Measurements from ENCODE around the gene AATK.
A peak's percentile ranks its signal among the peaks of the same experiment; 100 is the strongest.

The AATK gene

GRCh38 chr17:81193470-81194224, 27.6 kb upstream of the AATK start:
- no peak overlapping the region for H3K4me3 ChIP-seq (ENCODE audit: severe bottlenecking)
- peaks cover 2% of the 10 kb centered on the region for H3K36me3 ChIP-seq (ENCODE audit: low read depth)
- H3K27ac ChIP-seq (ENCODE audit: poor library complexity, severe bottlenecking), result no peak overlapping the region
- no peaks in the 10 kb centered on the region for H3K9me3 ChIP-seq (ENCODE audit: severe bottlenecking)
- DNase-seq (ENCODE audit: low spot score) (no peak), ATAC-seq (ENCODE audit: low read depth) (no peak)
- no peaks in the 10 kb centered on the region for H3K4me1 ChIP-seq (ENCODE audit: insufficient read depth, poor library complexity, severe bottlenecking)
- no peak for TF ChIP-seq CTCF (IDR thresholded peaks at IDR 0.05; ENCODE audit: poor library complexity, severe bottlenecking)
- no peaks in the 10 kb centered on the region for H3K27me3 ChIP-seq (ENCODE audit: insufficient read depth, poor library complexity, severe bottlenecking)

GRCh38 chr17:81193051-81193410, 27.0 kb upstream of the AATK start:
- TF ChIP-seq CTCF (IDR thresholded peaks at IDR 0.05; ENCODE audit: poor library complexity, severe bottlenecking), result no peak
- ATAC-seq (ENCODE audit: low read depth) (no peak), DNase-seq (ENCODE audit: low spot score) (no peak)
- Histone ChIP-seq H3K9me3 (ENCODE audit: severe bottlenecking) (no peaks in the 10 kb centered on the region), H3K4me1 (ENCODE audit: insufficient read depth, poor library complexity, severe bottlenecking) (no peaks in the 10 kb centered on the region), H3K36me3 (ENCODE audit: low read depth) (no peaks in the 10 kb centered on the region; the same call in none of the 2 replicates), H3K27me3 (ENCODE audit: insufficient read depth, poor library complexity, severe bottlenecking) (no peaks in the 10 kb centered on the region), H3K27ac (ENCODE audit: poor library complexity, severe bottlenecking) (no peak overlapping the region), H3K4me3 (ENCODE audit: severe bottlenecking) (no peak overlapping the region)

- DNase-seq (ENCODE audit: low spot score), result no peak
- no peak for TF ChIP-seq CTCF (IDR thresholded peaks at IDR 0.05; ENCODE audit: poor library complexity, severe bottlenecking)
Measured at GRCh38 chr17:81192386-81193050, 26.5 kb upstream of the AATK start.

GRCh38 chr17:81191646-81192045, 25.6 kb upstream of the AATK start:
- Histone ChIP-seq H3K27me3 (ENCODE audit: insufficient read depth, poor library complexity, severe bottlenecking) (no peaks in the 10 kb centered on the region), H3K9me3 (ENCODE audit: severe bottlenecking) (no peaks in the 10 kb centered on the region), H3K36me3 (ENCODE audit: low read depth) (no peaks in the 10 kb centered on the region; the same call in none of the 2 replicates), H3K4me1 (ENCODE audit: insufficient read depth, poor library complexity, severe bottlenecking) (no peaks in the 10 kb centered on the region), H3K27ac (ENCODE audit: poor library complexity, severe bottlenecking) (no peak overlapping the region), H3K4me3 (ENCODE audit: severe bottlenecking) (no peak overlapping the region)
- ATAC-seq (ENCODE audit: low read depth) (no peak), DNase-seq (ENCODE audit: low spot score) (no peak)
- TF ChIP-seq CTCF (IDR thresholded peaks at IDR 0.05; ENCODE audit: poor library complexity, severe bottlenecking), result no peak

More at GRCh38 chr17:81192386-81193050, 26.5 kb upstream of the AATK start:
- peak; percentile 5; the same call in 1 of the 3 replicates for ATAC-seq (ENCODE audit: low read depth)
- H3K27ac ChIP-seq (ENCODE audit: poor library complexity, severe bottlenecking), result no peak overlapping the region
- no peaks in the 10 kb centered on the region for H3K4me1 ChIP-seq (ENCODE audit: insufficient read depth, poor library complexity, severe bottlenecking)
- no peak overlapping the region for H3K4me3 ChIP-seq (ENCODE audit: severe bottlenecking)
- H3K9me3 ChIP-seq (ENCODE audit: severe bottlenecking), result no peaks in the 10 kb centered on the region
- no peaks in the 10 kb centered on the region; the same call in none of the 2 replicates for H3K36me3 ChIP-seq (ENCODE audit: low read depth)
- no peaks in the 10 kb centered on the region for H3K27me3 ChIP-seq (ENCODE audit: insufficient read depth, poor library complexity, severe bottlenecking)

- Histone ChIP-seq H3K4me1 (ENCODE audit: insufficient read depth, poor library complexity, severe bottlenecking) (no peaks in the 10 kb centered on the region), H3K27me3 (ENCODE audit: insufficient read depth, poor library complexity, severe bottlenecking) (no peaks in the 10 kb centered on the region), H3K4me3 (ENCODE audit: severe bottlenecking) (no peak overlapping the region), H3K36me3 (ENCODE audit: low read depth) (no peaks in the 10 kb centered on the region; the same call in none of the 2 replicates), H3K27ac (ENCODE audit: poor library complexity, severe bottlenecking) (no peak overlapping the region), H3K9me3 (ENCODE audit: severe bottlenecking) (no peaks in the 10 kb centered on the region)
- DNase-seq (ENCODE audit: low spot score) (no peak), ATAC-seq (ENCODE audit: low read depth) (no peak)
- TF ChIP-seq CTCF (IDR thresholded peaks at IDR 0.05; ENCODE audit: poor library complexity, severe bottlenecking), result no peak
Measured at GRCh38 chr17:81191116-81191515, 25.1 kb upstream of the AATK start.
